SK-N-SH treated with all-trans-retinoic acid at 6 μM for 48 hours (cell line): Measurements from ENCODE around the gene HES1.

Experiments used
- ATAC-seq: fragments of 200-7000 bp; cut with Tn5 transposase; 3 replicates; pipeline ENCODE4 v1.9.1; 2020; ENCODE audit warnings: mild to moderate bottlenecking, moderate library complexity
- ARNTL ChIP-seq: fragments of 450-650 bp; formaldehyde crosslinking; IDR thresholded peaks from 2 replicates; pipeline ENCODE4 v1.5.0; 2020; ENCODE audit warnings: low read depth, mild to moderate bottlenecking, moderate library complexity, borderline replicate concordance
- BACH2 ChIP-seq: fragments of 250-450 bp; sonication (Bioruptor Pico); IDR thresholded peaks from 2 replicates; pipeline ENCODE4 v1.9.0; 2021; ENCODE audit warnings: mild to moderate bottlenecking, borderline replicate concordance
- CSDC2 ChIP-seq: fragments of 250-450 bp; sonication (Bioruptor Pico); IDR thresholded peaks from 2 replicates; pipeline ENCODE4 v1.5.0; 2020; ENCODE audit warnings: mild to moderate bottlenecking, moderate library complexity
- CSRNP3 ChIP-seq: fragments of 250-450 bp; sonication (Bioruptor Pico); IDR thresholded peaks from 2 replicates; pipeline ENCODE4 v1.5.1; 2021; ENCODE audit warnings: mild to moderate bottlenecking, moderate library complexity
- ESRRG ChIP-seq: fragments of 250-450 bp; sonication (Bioruptor Pico); IDR thresholded peaks from 2 replicates; pipeline ENCODE4 v1.6.1; 2021; ENCODE audit warnings: mild to moderate bottlenecking
- ISL1 ChIP-seq: fragments of 250-450 bp; sonication (Bioruptor Pico); IDR thresholded peaks from 2 replicates; pipeline ENCODE4 v2.1.2; 2022; ENCODE audit warnings: mild to moderate bottlenecking, moderate library complexity
- OSR1 ChIP-seq: fragments of 250-450 bp; sonication (Bioruptor Pico); IDR thresholded peaks from 2 replicates; pipeline ENCODE4 v1.8.0; 2022; ENCODE audit warnings: moderate library complexity, mild to moderate bottlenecking, inconsistent platforms
- POU6F1 ChIP-seq: fragments of 250-450 bp; sonication (Bioruptor Pico); IDR thresholded peaks from 2 replicates; pipeline ENCODE4 v1.8.0; 2021; ENCODE audit warnings: low read depth, mild to moderate bottlenecking, moderate library complexity, borderline replicate concordance
- PPARA ChIP-seq: fragments of 250-450 bp; sonication (Bioruptor Pico); IDR thresholded peaks from 2 replicates; pipeline ENCODE4 v1.5.0; 2020; ENCODE audit warnings: mild to moderate bottlenecking, borderline replicate concordance
- SNAI2 ChIP-seq: fragments of 250-450 bp; sonication (Bioruptor Pico); IDR thresholded peaks from 2 replicates; pipeline ENCODE4 v1.5.0; 2020; ENCODE audit warnings: mild to moderate bottlenecking, moderate library complexity
- TCF4 ChIP-seq: fragments of 250-450 bp; sonication (Bioruptor Pico); IDR thresholded peaks from 2 replicates; pipeline ENCODE4 v1.8.0; 2021; ENCODE audit warnings: mild to moderate bottlenecking, moderate library complexity, borderline replicate concordance
- ZC3H10 ChIP-seq: fragments of 250-450 bp; sonication (Bioruptor Pico); IDR thresholded peaks from 2 replicates; pipeline ENCODE4 v1.5.1; 2021; ENCODE audit warnings: mild to moderate bottlenecking, moderate library complexity
- ZFP3 ChIP-seq: fragments of 250-450 bp; sonication (Bioruptor Pico); IDR thresholded peaks from 2 replicates; pipeline ENCODE4 v1.5.0; 2020; ENCODE audit warnings: mild to moderate bottlenecking, moderate library complexity
- ZFP30 ChIP-seq: fragments of 450-650 bp; formaldehyde crosslinking; IDR thresholded peaks from 2 replicates; pipeline ENCODE4 v1.5.0; 2022; ENCODE audit warnings: mild to moderate bottlenecking, moderate library complexity
- ZNF565 ChIP-seq: fragments of 450-650 bp; formaldehyde crosslinking; conservative IDR thresholded peaks from 2 replicates; pipeline ENCODE4 v1.5.0; 2020; ENCODE audit warnings: low read depth, mild to moderate bottlenecking, moderate library complexity
- ZNF70 ChIP-seq: fragments of 450-650 bp; formaldehyde crosslinking; IDR thresholded peaks from 2 replicates; pipeline ENCODE4 v1.5.0; 2020; ENCODE audit warnings: mild to moderate bottlenecking, moderate library complexity
- TF ChIP-seq, protein P1 (sequence below): fragments of 250-450 bp; sonication (Bioruptor Pico); IDR thresholded peaks from 2 replicates; pipeline ENCODE4 v1.8.0; 2020; ENCODE audit warnings: mild to moderate bottlenecking, moderate library complexity, borderline replicate concordance
- TF ChIP-seq, protein P2 (sequence below): fragments of 250-450 bp; sonication (Bioruptor Pico); IDR thresholded peaks from 2 replicates; pipeline ENCODE4 v1.5.0; 2020; ENCODE audit warnings: mild to moderate bottlenecking, moderate library complexity

Gene HES1

DNA sequence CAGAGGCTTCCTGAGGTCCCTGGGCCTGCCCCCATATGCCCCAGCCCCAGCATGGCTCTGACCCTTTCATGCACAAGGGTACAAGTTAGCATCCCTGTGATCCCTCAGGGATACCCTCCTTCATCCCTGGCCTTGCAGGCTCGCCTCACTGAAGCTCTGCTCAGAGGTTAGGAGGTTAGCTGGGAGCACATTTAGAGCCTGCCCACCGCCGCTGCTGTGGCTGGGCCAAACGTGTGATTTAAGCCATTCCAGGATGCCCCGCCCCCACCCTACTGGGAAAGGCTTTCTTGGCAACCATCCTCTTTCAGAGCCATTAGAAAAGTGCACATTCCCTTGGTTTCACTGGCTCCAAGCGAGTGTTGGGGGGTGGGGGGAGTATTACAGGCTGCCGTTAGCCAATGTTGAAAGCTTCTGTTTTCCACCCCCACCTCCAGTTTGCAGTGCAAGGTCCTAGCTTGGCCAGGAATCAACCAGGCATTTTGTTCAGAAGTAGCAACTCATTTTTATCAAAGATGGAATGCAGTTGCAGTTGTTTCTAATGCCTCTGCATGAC, 6.3 kb upstream of the HES1 start:
- TF ChIP-seq, protein P1, sequence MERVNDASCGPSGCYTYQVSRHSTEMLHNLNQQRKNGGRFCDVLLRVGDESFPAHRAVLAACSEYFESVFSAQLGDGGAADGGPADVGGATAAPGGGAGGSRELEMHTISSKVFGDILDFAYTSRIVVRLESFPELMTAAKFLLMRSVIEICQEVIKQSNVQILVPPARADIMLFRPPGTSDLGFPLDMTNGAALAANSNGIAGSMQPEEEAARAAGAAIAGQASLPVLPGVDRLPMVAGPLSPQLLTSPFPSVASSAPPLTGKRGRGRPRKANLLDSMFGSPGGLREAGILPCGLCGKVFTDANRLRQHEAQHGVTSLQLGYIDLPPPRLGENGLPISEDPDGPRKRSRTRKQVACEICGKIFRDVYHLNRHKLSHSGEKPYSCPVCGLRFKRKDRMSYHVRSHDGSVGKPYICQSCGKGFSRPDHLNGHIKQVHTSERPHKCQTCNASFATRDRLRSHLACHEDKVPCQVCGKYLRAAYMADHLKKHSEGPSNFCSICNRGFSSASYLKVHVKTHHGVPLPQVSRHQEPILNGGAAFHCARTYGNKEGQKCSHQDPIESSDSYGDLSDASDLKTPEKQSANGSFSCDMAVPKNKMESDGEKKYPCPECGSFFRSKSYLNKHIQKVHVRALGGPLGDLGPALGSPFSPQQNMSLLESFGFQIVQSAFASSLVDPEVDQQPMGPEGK (CRISPR knock-in tag): peak; percentile 63; the same call in 1 of the 2 replicates
- TF ChIP-seq SNAI2: no peak
- peak; percentile 59 for TF ChIP-seq ISL1 (CRISPR knock-in tag)
- TF ChIP-seq, all 23 proteins: peak for 2
- ATAC-seq: no peak

GRCh38 chr3:194130188-194130587, 5.8 kb upstream of the HES1 start:
- ATAC-seq: no peak
- TF ChIP-seq POU6F1 (CRISPR knock-in tag) (no peak), ZC3H10 (CRISPR knock-in tag) (no peak), TCF4 (CRISPR knock-in tag) (no peak), ZFP3 (CRISPR knock-in tag) (no peak), BACH2 (CRISPR knock-in tag) (no peak), OSR1 (CRISPR knock-in tag) (no peak), ZNF565 (CRISPR knock-in tag) (no peak), PPARA (no peak), ESRRG (CRISPR knock-in tag) (no peak), ZNF70 (CRISPR knock-in tag) (no peak), SNAI2 (no peak), ZFP30 (CRISPR knock-in tag) (no peak)
- TF ChIP-seq, protein P2, sequence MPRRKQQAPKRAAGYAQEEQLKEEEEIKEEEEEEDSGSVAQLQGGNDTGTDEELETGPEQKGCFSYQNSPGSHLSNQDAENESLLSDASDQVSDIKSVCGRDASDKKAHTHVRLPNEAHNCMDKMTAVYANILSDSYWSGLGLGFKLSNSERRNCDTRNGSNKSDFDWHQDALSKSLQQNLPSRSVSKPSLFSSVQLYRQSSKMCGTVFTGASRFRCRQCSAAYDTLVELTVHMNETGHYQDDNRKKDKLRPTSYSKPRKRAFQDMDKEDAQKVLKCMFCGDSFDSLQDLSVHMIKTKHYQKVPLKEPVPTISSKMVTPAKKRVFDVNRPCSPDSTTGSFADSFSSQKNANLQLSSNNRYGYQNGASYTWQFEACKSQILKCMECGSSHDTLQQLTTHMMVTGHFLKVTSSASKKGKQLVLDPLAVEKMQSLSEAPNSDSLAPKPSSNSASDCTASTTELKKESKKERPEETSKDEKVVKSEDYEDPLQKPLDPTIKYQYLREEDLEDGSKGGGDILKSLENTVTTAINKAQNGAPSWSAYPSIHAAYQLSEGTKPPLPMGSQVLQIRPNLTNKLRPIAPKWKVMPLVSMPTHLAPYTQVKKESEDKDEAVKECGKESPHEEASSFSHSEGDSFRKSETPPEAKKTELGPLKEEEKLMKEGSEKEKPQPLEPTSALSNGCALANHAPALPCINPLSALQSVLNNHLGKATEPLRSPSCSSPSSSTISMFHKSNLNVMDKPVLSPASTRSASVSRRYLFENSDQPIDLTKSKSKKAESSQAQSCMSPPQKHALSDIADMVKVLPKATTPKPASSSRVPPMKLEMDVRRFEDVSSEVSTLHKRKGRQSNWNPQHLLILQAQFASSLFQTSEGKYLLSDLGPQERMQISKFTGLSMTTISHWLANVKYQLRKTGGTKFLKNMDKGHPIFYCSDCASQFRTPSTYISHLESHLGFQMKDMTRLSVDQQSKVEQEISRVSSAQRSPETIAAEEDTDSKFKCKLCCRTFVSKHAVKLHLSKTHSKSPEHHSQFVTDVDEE (CRISPR knock-in tag): no peak
- TF ChIP-seq, protein P1 (CRISPR knock-in tag): no peak

DNA sequence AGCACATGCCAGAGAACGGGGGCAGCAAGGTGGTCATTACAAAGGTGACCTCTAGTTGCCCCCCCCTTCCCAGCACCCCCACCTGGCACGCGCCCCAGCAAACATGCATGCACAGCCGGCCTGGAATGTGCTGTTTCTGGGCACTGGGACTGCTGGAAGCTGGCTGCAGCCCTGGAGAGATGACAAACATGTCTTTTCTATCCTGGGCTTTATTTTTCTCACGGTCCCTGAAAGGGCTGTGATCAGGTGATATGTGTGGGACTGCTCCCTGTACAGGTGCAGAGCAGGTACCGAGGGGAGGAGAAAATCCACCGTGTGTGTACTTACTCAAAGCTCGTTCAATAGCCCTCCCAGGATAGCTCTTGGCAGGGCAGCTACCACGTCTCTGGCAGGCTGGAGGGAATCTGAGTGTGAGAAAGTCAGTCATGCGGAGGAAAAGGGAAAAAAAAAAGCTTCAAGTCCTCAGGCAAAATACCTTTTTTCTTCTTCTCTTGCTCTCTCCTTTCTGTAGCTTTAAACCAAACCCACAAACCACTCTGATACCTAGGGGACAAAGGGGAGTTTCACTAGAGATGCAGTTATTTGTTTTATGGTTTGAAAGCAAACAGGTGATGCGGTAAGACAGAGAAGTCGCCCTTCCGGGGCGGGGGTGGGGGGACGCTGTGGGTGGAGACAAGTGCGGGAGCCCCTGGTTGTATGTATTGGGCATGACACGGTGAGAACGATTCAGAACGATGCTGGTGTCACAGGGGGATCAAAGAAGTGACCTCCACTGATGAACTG, 5.0 kb upstream of the HES1 start:
- no peak for ATAC-seq
- TF ChIP-seq SNAI2 (no peak), CSDC2 (CRISPR knock-in tag) (no peak), ZFP30 (CRISPR knock-in tag) (no peak), ARNTL (CRISPR knock-in tag) (no peak), CSRNP3 (CRISPR knock-in tag) (no peak)
- TF ChIP-seq, protein P2 (CRISPR knock-in tag): no peak
- TF ChIP-seq, protein P1 (CRISPR knock-in tag): peak; percentile 16; the same call in 1 of the 2 replicates
